SK-N-SH (cell line): ENCODE measurements around the gene NOX5. TPM values are rescaled to one million over a fixed set of nuclear protein-coding genes. Genes with fewer than 3 reads are reported as not detected.

Source experiments
- CTCF ChIA-PET: fragments of 300-600, 350-600 bp; formaldehyde crosslinking; extraction: SDS; loops from one replicate; lab custom pipeline; 2021; lab: Yijun Ruan, JAX
- POLR2A ChIA-PET: fragments of 350-600 bp; sonication (Branson Sonifier 250); formaldehyde crosslinking; extraction: SDS; loops from one replicate; lab custom pipeline; 2020; ENCODE audit warnings: antibody characterized with exemption, inconsistent platforms; lab: Yijun Ruan, JAX
- DNase-seq: peaks from one replicate; pipeline ENCODE4 v3.0.0; 2012
- H2AFZ ChIP-seq: fragments of 200-600 bp; sonication (generic); 2 replicates; pipeline ENCODE4 v1.8.1; 2016; ENCODE audit warnings: antibody characterized with exemption, mild to moderate bottlenecking, low read depth
- H3F3A ChIP-seq: fragments of 200-600 bp; sonication (generic); replicated peaks from 2 replicates; pipeline ENCODE3; 2016; ENCODE audit warnings: antibody characterized with exemption, mild to moderate bottlenecking; ENCODE audit not compliant: insufficient read depth
- H3K27ac ChIP-seq, 2 experiments: fragments of 200-500 bp in 1 of 2; fragments of 200-600 bp in 1 of 2; sonication (Bioruptor generic) in 1 of 2; sonication (generic), shearing (Covaris generic) in 1 of 2; 2 replicates each; pipeline versions ENCODE4 v1.5.1 to v1.6.1; 2014 to 2016; ENCODE audit warnings: low read depth in 2 of 2, inconsistent platforms in 1 of 2, low read length in 1 of 2, mild to moderate bottlenecking in 1 of 2, mixed read lengths in 1 of 2
- H3K27me3 ChIP-seq: fragments of 200-600 bp; sonication (generic), shearing (Covaris generic); 2 replicates; pipeline ENCODE4 v1.6.1; 2016; ENCODE audit warnings: mixed run types; ENCODE audit not compliant: insufficient read depth
- H3K36me3 ChIP-seq, 2 experiments: fragments of 200-500 bp in 1 of 2; fragments of 200-600 bp in 1 of 2; sonication (Bioruptor generic) in 1 of 2; sonication (generic) in 1 of 2; replicated peaks in 1 of 2; 2 replicates each; pipeline versions ENCODE3 to v1.5.1; 2014 to 2016; ENCODE audit warnings: low read length in 1 of 2, mild to moderate bottlenecking in 1 of 2; ENCODE audit not compliant: insufficient read depth in 2 of 2, control insufficient read depth in 1 of 2
- H3K4me1 ChIP-seq, 2 experiments: fragments of 200-500 bp in 1 of 2; fragments of 200-600 bp in 1 of 2; sonication (Bioruptor generic) in 1 of 2; sonication (generic), shearing (Covaris generic) in 1 of 2; 2 replicates each; pipeline versions ENCODE4 v1.5.1 to v1.6.1; 2014 to 2016; ENCODE audit warnings: low read depth in 1 of 2, low read length in 1 of 2, mixed run types in 1 of 2; ENCODE audit not compliant: insufficient read depth in 2 of 2, control insufficient read depth in 1 of 2
- H3K4me2 ChIP-seq: fragments of 200-600 bp; sonication (generic), shearing (Covaris generic); 2 replicates; pipeline ENCODE4 v1.6.1; 2017; ENCODE audit warnings: mixed run types
- H3K4me3 ChIP-seq, 2 experiments: fragments of 200-500 bp in 1 of 2; fragments of 200-600 bp in 1 of 2; sonication (Bioruptor generic) in 1 of 2; sonication (generic), shearing (Covaris generic) in 1 of 2; 2 replicates each; pipeline versions ENCODE4 v1.5.1 to v1.8.1; 2014 to 2016; ENCODE audit warnings: low read depth in 2 of 2, inconsistent platforms in 1 of 2, low read length in 1 of 2, mild to moderate bottlenecking in 1 of 2, mixed read lengths in 1 of 2, moderate library complexity in 1 of 2
- H3K79me2 ChIP-seq: fragments of 200-600 bp; sonication (generic); 2 replicates; pipeline ENCODE4 v1.8.1; 2017; ENCODE audit warnings: mild to moderate bottlenecking; ENCODE audit not compliant: insufficient read depth
- H3K9ac ChIP-seq: fragments of 200-600 bp; sonication (generic); 2 replicates; pipeline ENCODE4 v1.6.1; 2017; ENCODE audit warnings: mixed run types
- H3K9me2 ChIP-seq: fragments of 200-600 bp; sonication (generic); 2 replicates; pipeline ENCODE4 v1.6.1; 2017; ENCODE audit warnings: mixed run types
- H3K9me3 ChIP-seq: fragments of 200-600 bp; sonication (generic); 2 replicates; pipeline ENCODE4 v1.6.1; 2017; ENCODE audit warnings: mixed run types, mild to moderate bottlenecking, moderate library complexity
- H4K20me1 ChIP-seq: fragments of 200-600 bp; sonication (generic); 2 replicates; pipeline ENCODE4 v1.6.1; 2017; ENCODE audit warnings: mild to moderate bottlenecking, mixed run types; ENCODE audit not compliant: insufficient read depth
- CHD2 ChIP-seq: fragments of 150-350 bp; IDR thresholded peaks from 2 replicates; pipeline ENCODE4 v1.6.1; 2018; ENCODE audit warnings: low read length; ENCODE audit not compliant: partially characterized antibody
- CTCF ChIP-seq: fragments of 200-600 bp; sonication (generic); IDR thresholded peaks from 2 replicates; pipeline ENCODE4 v1.6.1; 2017; ENCODE audit warnings: antibody characterized with exemption, mild to moderate bottlenecking, moderate library complexity
- ELF1 ChIP-seq: IDR thresholded peaks from 2 replicates; pipeline ENCODE4 v1.4.0; 2012
- GABPA ChIP-seq: IDR thresholded peaks from 2 replicates; pipeline ENCODE4 v1.4.0; 2012; ENCODE audit warnings: low read depth, mild to moderate bottlenecking
- GATA2 ChIP-seq: sonication (generic); formaldehyde crosslinking; IDR thresholded peaks from 2 replicates; pipeline ENCODE4 v1.5.0; 2020; ENCODE audit warnings: mild to moderate bottlenecking, missing genetic modification reagents
- IRF3 ChIP-seq: fragments of 150-350 bp; IDR thresholded peaks from 2 replicates; pipeline ENCODE4 v1.6.1; 2016; ENCODE audit warnings: mild to moderate bottlenecking, low read depth, low read length
- JUND ChIP-seq: IDR thresholded peaks from 2 replicates; pipeline ENCODE4 v1.4.0; 2012
- MEF2A ChIP-seq: IDR thresholded peaks from 2 replicates; pipeline ENCODE4 v1.4.0; 2012; ENCODE audit warnings: low read depth, borderline replicate concordance
- NRF1 ChIP-seq: IDR thresholded peaks from 2 replicates; pipeline ENCODE4 v1.6.1; 2012; ENCODE audit warnings: low read depth, mild to moderate bottlenecking, low read length
- POLR2AphosphoS5 ChIP-seq: IDR thresholded peaks from 2 replicates; pipeline ENCODE4 v1.6.1; 2012; ENCODE audit warnings: low read depth, low read length
- RCOR1 ChIP-seq: fragments of 150-350 bp; IDR thresholded peaks from 2 replicates; pipeline ENCODE4 v1.6.1; 2017; ENCODE audit warnings: antibody characterized with exemption, low read length
- REST ChIP-seq: IDR thresholded peaks from 2 replicates; pipeline ENCODE4 v1.6.1; 2012; ENCODE audit warnings: mild to moderate bottlenecking, low read depth, low read length, moderate library complexity
- RXRA ChIP-seq: IDR thresholded peaks from 2 replicates; pipeline ENCODE4 v1.4.0; 2012; ENCODE audit warnings: low read depth, mild to moderate bottlenecking, borderline replicate concordance
- TEAD4 ChIP-seq: IDR thresholded peaks from 2 replicates; pipeline ENCODE4 v1.4.0; 2012; ENCODE audit warnings: mild to moderate bottlenecking, borderline replicate concordance; ENCODE audit not compliant: insufficient read depth
- YY1 ChIP-seq: IDR thresholded peaks from 2 replicates; pipeline ENCODE4 v1.4.0; 2012; ENCODE audit warnings: low read depth, mild to moderate bottlenecking
- WGBS: methylation state at CpG from one replicate; pipeline ENCODE4 v1.1.6; 2017; ENCODE audit warnings: low lambda C conversion rate; 5-methylcytosine and 5-hydroxymethylcytosine counted together
- polyA plus RNA-seq, 3 experiments: library from polyadenylated mRNA; depleted of rRNA; stranded (reverse); fragments of >200 nt; gene quantifications; 2 replicates each; pipeline ENCODE4 v1.2.3, GENCODE V29; 2012

Gene NOX5
- polyA plus RNA-seq, 1 of the 3 experiments (the other 2 are of a cell fraction): 0.05 TPM

GRCh38 chr15:69055251-69055650 lies 40.8 kb downstream of the NOX5 start:
- DNase-seq: no peak
- 81% methylated on average over 9 of the region's 10 CpGs for WGBS
- POLR2A ChIA-PET: no interaction called here
- no peaks in the 10 kb centered on the region for H3K9me3 ChIP-seq
- TF ChIP-seq MEF2A (no peak), TEAD4 (no peak), RXRA (no peak), GABPA (no peak), ELF1 (no peak), RCOR1 (no peak), YY1 (no peak), NRF1 (no peak), IRF3 (no peak), POLR2AphosphoS5 (no peak), GATA2 (no peak), CHD2 (no peak), REST (no peak), JUND (no peak), CTCF (no peak)
- TF ChIP-seq, all 33 proteins: peak for 0
- H3K9me2 ChIP-seq: no peaks in the 10 kb centered on the region
- no peak overlapping the region for H3K4me3 ChIP-seq
- no peaks in the 10 kb centered on the region for H3F3A ChIP-seq
- no peak overlapping the region for H3K9ac ChIP-seq
- H3K4me1 ChIP-seq: peaks cover 4 to 16% of the 10 kb centered on the region in 2 experiments; a peak in 3 of 4 replicates
- no peaks in the 10 kb centered on the region for H3K36me3 ChIP-seq
- H4K20me1 ChIP-seq: no peaks in the 10 kb centered on the region
- no peaks in the 10 kb centered on the region; the same call in 1 of the 2 replicates for H3K27me3 ChIP-seq
- CTCF ChIA-PET: interaction anchor here (0.6 to 1.3 kb wide), 6 partner anchors 10 to 501 kb away, joined by 3 to 4 read pairs (median 4); partner anchors contain the start of gene GLCE
- no peaks in the 10 kb centered on the region for H3K79me2 ChIP-seq
- H3K4me2 ChIP-seq: no peak overlapping the region
- no peak overlapping the region for H3K27ac ChIP-seq
- H2AFZ ChIP-seq: no peak overlapping the region
